Coronary artery (tissue), 2 donors: Measurements from ENCODE around the gene SYNJ2.

ENCODE experiments used
- DNase-seq: peaks from one replicate; pipeline ENCODE4 v3.0.0-alpha.2; 2017; ENCODE audit warnings: low spot score
- H3K27ac ChIP-seq, 2 donors: fragments of 200-600 bp; sonication (generic); one replicate each; pipeline ENCODE4 v1.5.1; 2016 to 2019
- H3K4me3 ChIP-seq: fragments of 200-600 bp; sonication (generic); 2 replicates; pipeline ENCODE4 v1.5.1; 2016; ENCODE audit warnings: mild to moderate bottlenecking, moderate library complexity
- CTCF ChIP-seq: fragments of 200-600 bp; sonication (generic); IDR thresholded peaks from one replicate; pipeline ENCODE4 v1.5.1; 2019; ENCODE audit warnings: antibody characterized with exemption

Gene SYNJ2

GRCh38 chr6:158017621-158018040 lies 36.0 kb downstream of the SYNJ2 start:
- no peak for TF ChIP-seq CTCF
- Histone ChIP-seq H3K27ac (peak overlapping the region; percentile 81 to 88), H3K4me3 (no peak overlapping the region)
- DNase-seq = no peak

- no peak for DNase-seq
- Histone ChIP-seq H3K27ac (peak overlapping the region; percentile 81 to 88), H3K4me3 (peak overlapping the region; percentile 15)
- TF ChIP-seq CTCF = no peak
These were observed 36.5 kb downstream of the SYNJ2 start for GRCh38 chr6:158018041-158018771.

- DNase-seq = no peak
- peak overlapping the region; percentile 81 to 88 for H3K27ac ChIP-seq
These were observed 37.2 kb downstream of the SYNJ2 start for GRCh38 chr6:158018851-158019361.

GRCh38 chr6:158019416-158019815 lies 37.8 kb downstream of the SYNJ2 start:
- no peak for TF ChIP-seq CTCF
- Histone ChIP-seq H3K4me3 (no peak overlapping the region), H3K27ac (peak overlapping the region; percentile 81 to 88)
- DNase-seq = no peak

More at GRCh38 chr6:158018851-158019361, 37.2 kb downstream of the SYNJ2 start:
- no peak for TF ChIP-seq CTCF
- H3K4me3 ChIP-seq = peak overlapping the region; percentile 15

GRCh38 chr6:158020272-158020711 lies 38.6 kb downstream of the SYNJ2 start:
- Histone ChIP-seq H3K4me3 (no peak overlapping the region), H3K27ac (peak overlapping the region in 1 of 2 donors; percentile 51)
- DNase-seq = no peak
- TF ChIP-seq CTCF = no peak

- DNase-seq = no peak
- no peak for TF ChIP-seq CTCF
- H3K27ac ChIP-seq = peak overlapping the region in 1 of 2 donors; percentile 13
These were observed 39.1 kb downstream of the SYNJ2 start for GRCh38 chr6:158020811-158021210.

GRCh38 chr6:158021376-158021775 lies 39.7 kb downstream of the SYNJ2 start:
- DNase-seq = no peak
- Histone ChIP-seq H3K27ac (peak overlapping the region in 1 of 2 donors; percentile 13), H3K4me3 (no peak overlapping the region)
- no peak for TF ChIP-seq CTCF

More at GRCh38 chr6:158020811-158021210, 39.1 kb downstream of the SYNJ2 start:
- H3K4me3 ChIP-seq = no peak overlapping the region
